Smooth muscle cell of the brain vasculature (primary cell): ENCODE data around the gene ANKFY1.
"Not testable (repeated sequence)": the region's sequence is repeated elsewhere in the genome, so short reads cannot be mapped to it uniquely, and the experiment has no call there.

Experiments used
- DNase-seq: peaks from one replicate; pipeline ENCODE4 v3.0.0-alpha.2; 2012; ENCODE audit warnings: low read depth, low spot score

Gene ANKFY1

DNA sequence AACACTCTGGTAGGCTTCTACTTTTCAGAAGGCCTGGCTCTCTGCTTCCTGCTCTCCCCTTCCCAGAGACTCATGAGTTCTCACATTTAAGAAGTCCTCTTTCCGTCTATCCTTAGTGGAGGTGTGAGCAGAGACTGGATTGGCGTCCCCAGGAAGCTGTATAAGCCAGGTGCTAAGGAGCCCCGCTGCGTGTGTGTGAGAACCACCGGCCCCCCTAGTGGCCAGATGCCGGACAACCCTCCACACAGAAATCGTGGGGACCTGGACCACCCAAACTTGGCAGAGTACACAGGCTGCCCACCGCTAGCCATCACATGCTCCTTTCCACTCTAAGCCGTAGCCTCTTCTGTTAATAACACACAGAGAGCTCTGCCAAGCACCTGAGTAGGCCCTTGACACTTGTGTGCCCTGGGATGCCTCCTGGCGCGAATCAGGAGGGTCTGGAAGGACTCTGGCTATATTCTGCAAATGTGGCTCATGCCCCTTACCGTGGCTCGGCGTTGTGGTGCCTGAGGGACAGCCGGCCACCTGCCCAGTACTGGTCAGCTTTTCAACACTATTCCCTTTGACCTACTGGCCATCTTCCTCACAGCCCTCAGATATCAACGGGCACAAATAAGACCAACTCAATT lies 106.9 kb downstream of the ANKFY1 start:
- DNase-seq: no peak

GRCh38 chr17:4155980-4156620 lies 107.7 kb downstream of the ANKFY1 start:
- no peak for DNase-seq

DNA sequence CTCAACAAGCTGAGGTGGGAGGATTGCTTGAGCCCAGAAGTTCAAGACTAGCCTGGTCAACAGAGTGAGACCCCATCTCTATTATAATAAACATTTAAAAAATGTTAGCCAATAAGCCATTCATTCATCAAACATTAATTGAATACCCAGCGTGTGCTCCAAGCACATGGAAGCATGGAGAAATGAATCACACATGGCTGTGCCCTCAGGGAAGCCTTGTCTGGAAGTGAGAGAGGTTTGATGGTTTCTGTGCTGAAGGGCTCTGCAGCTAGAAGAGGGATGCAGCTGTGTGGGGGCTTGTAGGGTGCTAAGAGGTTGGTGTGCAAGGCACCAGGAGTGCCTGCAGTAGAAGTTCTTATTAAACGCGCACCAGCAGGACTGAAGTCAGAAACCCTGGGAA lies 109.6 kb downstream of the ANKFY1 start:
- DNase-seq: no peak

DNA sequence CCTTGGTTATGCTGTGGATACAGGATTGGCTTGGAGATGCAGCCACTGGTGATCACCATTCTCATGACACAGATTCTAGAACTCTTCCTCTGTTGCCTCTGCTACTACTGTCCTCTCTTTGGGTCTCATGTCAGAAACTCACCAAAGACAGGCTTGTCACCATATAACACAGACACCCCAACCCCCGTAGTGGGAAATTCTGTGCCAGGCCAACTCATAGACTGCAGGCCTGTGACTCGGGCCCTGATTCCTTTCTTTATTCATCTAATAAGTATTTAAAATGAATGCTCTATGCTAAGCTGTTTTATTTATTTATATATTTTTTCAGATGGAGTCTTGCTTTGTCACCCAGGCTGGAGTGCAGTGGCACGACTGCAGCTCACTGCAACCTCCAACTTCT lies 111.3 kb downstream of the ANKFY1 start:
- no peak for DNase-seq

- no peak for DNase-seq
Observed at GRCh38 chr17:4150096-4150495, 113.7 kb downstream of the ANKFY1 start.

GRCh38 chr17:4148611-4149308 lies 115.0 kb downstream of the ANKFY1 start:
- DNase-seq: no peak

DNA sequence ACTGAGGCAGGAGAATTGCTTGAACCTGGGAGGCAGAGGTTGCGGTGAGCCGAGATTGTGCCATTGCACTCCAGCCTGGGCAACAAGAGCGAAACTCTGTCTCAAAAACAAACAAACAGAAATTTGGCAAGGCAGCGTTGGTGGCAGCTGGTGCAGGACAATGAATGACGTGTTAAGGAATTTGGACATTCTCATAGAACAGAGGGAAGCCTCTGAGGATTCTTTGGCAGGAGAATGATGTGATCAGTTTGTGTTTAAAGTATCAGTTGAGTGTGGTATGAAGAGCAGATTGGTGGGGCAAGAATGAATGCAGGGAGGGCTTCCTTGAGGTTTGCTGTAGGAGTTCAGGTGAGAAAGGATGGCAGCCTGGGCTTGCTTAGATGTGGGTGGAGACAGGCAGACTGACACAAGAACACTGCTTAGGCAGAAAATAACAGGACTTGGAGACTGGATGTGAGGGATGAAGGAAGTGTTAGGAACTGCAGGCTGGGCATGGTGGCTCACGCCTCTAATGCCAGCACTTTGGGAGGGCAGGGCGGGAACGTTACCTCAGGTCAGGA lies 115.9 kb downstream of the ANKFY1 start:
- DNase-seq: no peak

- no peak for DNase-seq
Observed at GRCh38 chr17:4146641-4147040, 117.1 kb downstream of the ANKFY1 start.

GRCh38 chr17:4144422-4144747 lies 119.4 kb downstream of the ANKFY1 start:
- no peak for DNase-seq

DNA sequence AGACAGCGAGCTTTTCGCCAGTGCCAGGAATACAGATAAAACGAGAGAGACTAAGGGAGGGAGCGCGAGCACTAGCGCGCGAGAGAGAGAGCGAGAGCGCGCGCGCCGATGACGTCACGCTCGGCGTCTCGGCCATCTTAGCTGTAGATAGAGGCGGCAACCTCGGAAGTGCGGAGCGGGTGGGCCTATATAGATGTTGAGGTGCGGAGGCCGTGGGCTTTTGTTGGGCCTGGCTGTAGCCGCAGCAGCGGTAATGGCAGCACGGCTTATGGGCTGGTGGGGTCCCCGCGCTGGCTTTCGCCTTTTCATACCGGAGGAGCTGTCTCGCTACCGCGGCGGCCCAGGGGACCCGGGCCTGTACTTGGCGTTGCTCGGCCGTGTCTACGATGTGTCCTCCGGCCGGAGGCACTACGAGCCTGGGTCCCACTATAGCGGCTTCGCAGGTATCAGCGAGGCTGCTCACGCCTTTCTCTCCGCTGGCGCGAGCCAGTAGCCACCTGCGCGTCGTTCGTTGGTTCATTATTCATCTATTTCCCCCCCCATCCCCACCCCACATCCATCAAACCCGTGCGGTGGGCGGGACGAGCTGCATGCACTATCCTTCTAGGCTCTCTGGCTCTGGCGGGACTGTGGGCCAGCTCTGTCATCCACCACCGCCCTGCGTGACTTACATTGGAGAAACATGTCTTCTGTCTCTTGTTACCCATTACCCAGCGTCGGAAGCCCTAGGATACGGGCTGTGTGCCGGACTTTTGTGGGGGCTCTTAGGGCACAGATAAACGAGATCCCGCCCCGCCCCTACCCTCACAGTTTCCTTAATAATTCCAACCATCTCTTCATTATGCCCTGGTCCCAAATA lies 120.0 kb downstream of the ANKFY1 start:
- DNase-seq: peak; percentile 83

GRCh38 chr17:4142107-4142900 lies 121.5 kb downstream of the ANKFY1 start:
- no peak for DNase-seq

DNA sequence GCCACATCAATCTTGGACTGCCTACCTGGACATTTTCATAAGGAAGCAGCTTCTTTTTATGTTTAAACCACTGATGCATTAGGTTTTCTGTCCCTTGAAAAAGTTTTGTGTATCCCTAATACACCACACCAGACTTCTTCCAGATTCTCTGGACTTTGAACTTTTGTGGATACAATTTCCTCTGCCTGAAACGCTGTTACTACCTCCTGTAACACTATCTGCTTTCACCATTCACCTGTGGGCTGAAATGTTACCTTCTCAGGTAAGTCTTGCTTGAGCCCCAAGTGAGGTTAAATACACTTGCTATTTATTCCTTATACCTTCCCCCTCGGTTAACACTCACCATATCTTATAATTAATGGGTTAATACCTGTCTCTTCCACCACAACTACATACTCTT lies 123.7 kb downstream of the ANKFY1 start:
- DNase-seq: no peak

DNA sequence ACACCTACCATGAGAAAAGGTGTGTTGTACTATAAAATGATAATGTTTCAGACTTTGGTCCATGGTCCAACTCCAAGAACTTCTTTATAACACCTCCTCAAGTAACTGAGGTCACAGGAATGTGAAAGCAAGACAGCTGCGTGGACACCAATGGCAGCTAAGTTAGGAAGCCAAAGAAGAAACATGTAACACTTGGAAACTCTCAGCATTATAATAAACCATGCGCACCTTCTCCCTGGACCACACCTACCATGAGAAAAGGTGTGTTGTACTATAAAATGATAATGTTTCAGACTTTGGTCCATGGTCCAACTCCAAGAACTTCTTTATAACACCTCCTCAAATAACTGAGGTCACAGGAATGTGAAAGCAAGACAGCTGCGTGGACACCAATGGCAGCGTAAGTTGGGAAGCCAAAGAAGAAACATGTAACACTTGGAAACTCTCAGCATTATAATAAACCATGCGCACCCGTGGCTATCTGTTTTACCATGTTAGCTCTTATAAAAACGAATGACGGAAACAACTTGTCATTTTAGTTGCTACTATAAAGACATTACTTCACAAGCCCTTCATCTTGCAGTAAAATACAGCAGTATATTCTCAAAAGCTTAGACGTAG lies 124.8 kb downstream of the ANKFY1 start:
- DNase-seq: not testable (repeated sequence)

DNA sequence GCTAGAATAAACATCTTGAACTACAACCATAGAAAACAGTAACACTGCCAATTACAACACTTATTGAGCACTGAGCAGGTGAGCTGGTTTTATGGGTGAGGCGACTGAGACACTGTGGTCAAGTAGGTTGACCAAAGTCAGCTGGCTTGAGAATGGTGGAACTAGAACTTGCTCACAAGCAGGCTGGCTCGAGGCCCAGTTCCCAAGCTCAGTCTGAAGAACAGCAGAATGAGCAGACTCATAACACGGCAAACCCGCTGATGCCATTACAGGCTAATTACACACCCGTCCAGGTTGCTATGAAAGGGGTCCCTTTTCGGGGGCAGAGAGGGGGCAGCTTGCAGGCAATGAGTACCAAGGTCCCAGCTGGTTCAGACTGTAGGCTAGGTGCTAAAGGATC lies 127.4 kb downstream of the ANKFY1 start:
- no peak for DNase-seq

GRCh38 chr17:4135489-4135888 lies 128.3 kb downstream of the ANKFY1 start:
- no peak for DNase-seq

DNA sequence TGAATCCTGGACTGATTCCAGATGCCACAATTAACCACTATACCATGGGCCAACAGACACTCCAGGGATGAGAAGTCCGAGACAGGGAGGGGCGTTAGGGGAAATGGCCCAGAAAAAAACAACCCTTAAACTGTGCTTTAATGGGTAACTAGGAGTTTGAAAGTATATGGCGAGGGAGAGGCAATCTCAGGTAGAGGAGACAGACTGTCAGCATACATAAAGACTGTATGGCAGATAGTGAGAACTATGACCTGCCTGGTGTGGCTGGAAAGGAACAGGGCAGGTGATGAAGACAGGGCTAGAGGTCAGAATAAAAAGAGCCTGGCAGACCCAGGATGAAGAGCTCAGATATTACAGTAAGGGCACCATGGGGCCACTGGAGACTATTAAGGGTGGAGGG lies 129.1 kb downstream of the ANKFY1 start:
- no peak for DNase-seq

- DNase-seq: no peak
Observed at GRCh38 chr17:4130715-4131114, 133.1 kb downstream of the ANKFY1 start.

DNA sequence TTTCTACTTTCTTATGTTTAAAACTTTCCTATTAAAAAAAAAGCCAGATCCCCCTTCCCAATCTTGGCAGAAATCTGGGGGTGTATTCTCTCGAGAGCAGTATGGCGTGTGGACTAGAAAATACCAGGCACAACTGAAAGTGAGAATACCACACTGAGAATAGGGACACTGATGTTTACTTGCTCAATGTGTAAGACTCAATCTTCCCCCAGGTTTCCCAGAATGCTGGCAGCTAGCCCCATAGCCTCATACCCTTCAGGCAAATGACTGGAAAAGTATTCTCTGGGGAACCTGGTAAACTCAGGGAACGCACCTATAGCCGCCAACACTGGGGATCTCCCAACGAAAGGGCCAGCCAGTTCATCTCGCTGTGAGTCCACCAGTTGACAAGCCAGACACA lies 136.2 kb downstream of the ANKFY1 start:
- DNase-seq: no peak

DNA sequence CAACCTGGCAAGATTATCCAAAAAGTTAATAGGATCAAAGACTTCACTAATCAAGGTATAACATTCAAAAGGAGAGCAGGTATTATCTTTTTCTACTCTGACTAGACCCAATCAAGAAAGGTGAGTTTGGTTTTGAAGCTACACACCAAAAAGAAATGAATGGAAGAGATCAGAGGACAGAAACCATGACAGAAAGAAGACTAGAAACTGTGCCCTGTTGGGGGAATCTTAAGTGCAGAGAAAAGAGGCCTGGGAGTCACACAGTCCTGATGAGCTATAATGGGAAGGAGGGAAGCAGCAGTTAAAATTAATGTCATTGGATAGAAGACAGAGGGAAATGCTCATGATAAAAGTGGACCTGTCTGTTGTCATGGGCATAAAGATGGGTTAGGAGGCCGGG lies 138.2 kb downstream of the ANKFY1 start:
- no peak for DNase-seq

DNA sequence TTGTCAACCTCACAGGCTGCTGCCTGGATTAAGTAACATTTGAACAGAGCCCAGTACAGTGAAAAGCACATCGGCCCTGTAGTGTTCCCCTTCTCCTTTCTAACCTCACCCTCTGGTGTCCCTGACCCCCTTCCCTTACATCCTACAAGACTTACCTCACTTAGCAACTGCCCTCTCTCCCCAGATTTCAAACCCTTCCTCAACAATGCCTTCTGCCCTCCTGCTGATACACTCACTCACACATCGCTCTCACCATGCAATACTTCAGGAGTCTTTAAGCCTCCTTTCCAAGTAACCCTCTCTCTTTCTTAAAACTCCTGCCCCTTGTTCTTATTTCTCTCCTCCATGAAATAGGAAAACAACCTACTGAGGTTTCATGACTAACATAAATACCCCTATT lies 138.8 kb downstream of the ANKFY1 start:
- DNase-seq: no peak

DNA sequence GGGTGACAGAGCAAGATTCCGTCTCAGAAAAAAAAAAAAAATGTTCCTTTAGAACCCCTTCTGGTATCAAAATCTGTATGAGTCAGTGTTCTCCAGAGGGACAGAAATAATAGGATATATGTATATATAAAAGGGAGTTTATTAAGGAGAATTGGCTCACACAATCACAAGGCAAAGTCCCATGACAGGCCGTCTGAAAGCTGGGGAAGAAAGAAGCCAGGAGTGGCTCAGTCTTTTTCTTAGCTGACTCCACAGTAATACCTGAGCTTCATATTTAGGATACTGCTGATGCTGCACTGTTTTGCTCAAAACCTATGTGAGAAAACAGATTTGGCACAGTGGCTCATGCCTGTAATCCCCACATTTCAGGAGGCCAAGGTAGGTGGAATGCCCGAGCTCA lies 143.4 kb downstream of the ANKFY1 start:
- DNase-seq: no peak
